H1 (cell line): ENCODE data around the gene AP5Z1. TPM values are rescaled to one million over a fixed set of nuclear protein-coding genes. Genes with fewer than 3 reads are reported as not detected.

Source experiments
- CTCF ChIA-PET: fragments of 300-600 bp; sonication (Branson Sonifier 250); formaldehyde crosslinking; loops from one replicate; lab custom pipeline; 2021; ENCODE audit not compliant: partially characterized antibody; lab: Charles Lee
- POLR2A ChIA-PET: fragments of 300-600 bp; sonication (Branson Sonifier 250); formaldehyde crosslinking; loops from one replicate; lab custom pipeline; 2021; ENCODE audit warnings: inconsistent platforms; ENCODE audit not compliant: partially characterized antibody; lab: Charles Lee
- DNase-seq, 2 experiments: peaks; one replicate each; pipeline versions ENCODE4 v3.0.0 to v3.0.0-alpha.2; 2010 to 2022; ENCODE audit warnings: low spot score in 2 of 2, low read depth in 1 of 2, mixed read lengths in 1 of 2
- FAIRE-seq: peaks from 2 replicates; lab custom pipeline; 2011; peaks lifted over from hg19 to GRCh38; lab: Jason Lieb, UNC
- H2AFZ ChIP-seq: 2 replicates; pipeline ENCODE4 v1.8.1; 2012; ENCODE audit warnings: low read length, inconsistent platforms
- H2AK5ac ChIP-seq: 2 replicates; pipeline ENCODE4 v1.6.1; 2013; ENCODE audit warnings: low read depth, low read length
- H2BK120ac ChIP-seq: replicated peaks from 2 replicates; pipeline ENCODE3; 2013; ENCODE audit warnings: low read depth, low read length, inconsistent platforms
- H2BK12ac ChIP-seq: 2 replicates; pipeline ENCODE4 v1.6.1; 2013; ENCODE audit warnings: low read depth, low read length
- H2BK15ac ChIP-seq: 2 replicates; pipeline ENCODE4 v1.6.1; 2013; ENCODE audit warnings: low read length
- H2BK20ac ChIP-seq: 2 replicates; pipeline ENCODE4 v1.6.1; 2013; ENCODE audit warnings: low read length
- H2BK5ac ChIP-seq: 2 replicates; pipeline ENCODE4 v1.6.1; 2013; ENCODE audit warnings: low read depth, low read length
- H3K14ac ChIP-seq: 2 replicates; pipeline ENCODE4 v1.6.1; 2013; ENCODE audit warnings: inconsistent platforms; ENCODE audit not compliant: insufficient read length
- H3K18ac ChIP-seq: 2 replicates; pipeline ENCODE4 v1.6.1; 2013; ENCODE audit warnings: low read length; ENCODE audit errors: extremely low read depth
- H3K23ac ChIP-seq: 2 replicates; pipeline ENCODE4 v1.6.1; 2013; ENCODE audit warnings: inconsistent platforms; ENCODE audit not compliant: insufficient read length
- H3K23me2 ChIP-seq: 2 replicates; pipeline ENCODE4 v1.6.1; 2013; ENCODE audit warnings: low read depth, low read length
- H3K27ac ChIP-seq: 2 replicates; pipeline ENCODE4 v1.6.1; 2011; ENCODE audit warnings: low read depth, low read length, inconsistent platforms
- H3K27me3 ChIP-seq, 4 experiments: replicated peaks in 1 of 4; 1 replicate in 1 of 4; 2 replicates in 3 of 4; pipeline versions ENCODE4 v1.6.1 to v1.8.1; 2011 to 2013; ENCODE audit warnings: low read length in 3 of 4, mild to moderate bottlenecking in 3 of 4, inconsistent platforms in 2 of 4, mixed read lengths in 2 of 4, moderate library complexity in 1 of 4; ENCODE audit not compliant: control insufficient read depth in 3 of 4, insufficient read depth in 3 of 4; ENCODE audit errors: extremely low read depth in 1 of 4
- H3K36me3 ChIP-seq, 4 experiments: 2 replicates each; pipeline versions ENCODE4 v1.6.1 to v1.8.1; 2011 to 2013; ENCODE audit warnings: mild to moderate bottlenecking in 4 of 4, low read length in 3 of 4, moderate library complexity in 2 of 4, control low read depth in 1 of 4, inconsistent platforms in 1 of 4; ENCODE audit not compliant: insufficient read depth in 4 of 4, control insufficient read depth in 2 of 4
- H3K4ac ChIP-seq: replicated peaks from 2 replicates; pipeline ENCODE3; 2013; ENCODE audit warnings: low read length, low read depth, mixed read lengths, inconsistent platforms; ENCODE audit not compliant: insufficient read length
- H3K4me1 ChIP-seq, 4 experiments: replicated peaks in 1 of 4; 1 replicate in 1 of 4; 2 replicates in 3 of 4; pipeline versions ENCODE4 v1.6.1 to v1.8.1; 2011 to 2013; ENCODE audit warnings: low read length in 3 of 4, inconsistent platforms in 2 of 4, mixed read lengths in 1 of 4; ENCODE audit not compliant: insufficient read depth in 4 of 4, control insufficient read depth in 3 of 4
- H3K4me2 ChIP-seq, 2 experiments: 2 replicates each; pipeline versions ENCODE4 v1.6.1 to v1.8.1; 2011 to 2013; ENCODE audit warnings: low read depth in 2 of 2, low read length in 2 of 2, control low read depth in 1 of 2, inconsistent platforms in 1 of 2, mild to moderate bottlenecking in 1 of 2; ENCODE audit not compliant: insufficient read depth in 1 of 2
- H3K4me3 ChIP-seq, 4 experiments: fragments of 200-600, 300-600 bp in 1 of 4; sonication (generic), shearing (Covaris generic), sonication (Bioruptor Twin) in 1 of 4; 2 replicates each; pipeline versions ENCODE4 v1.5.1 to v1.8.1; 2011 to 2016; ENCODE audit warnings: low read length in 4 of 4, low read depth in 3 of 4, control low read depth in 2 of 4, inconsistent platforms in 2 of 4, mild to moderate bottlenecking in 2 of 4, mixed read lengths in 1 of 4, moderate library complexity in 1 of 4; ENCODE audit not compliant: insufficient read depth in 2 of 4; ENCODE audit errors: extremely low read depth in 1 of 4
- H3K56ac ChIP-seq: replicated peaks from 2 replicates; pipeline ENCODE3; 2013; ENCODE audit warnings: low read depth, mild to moderate bottlenecking, mixed read lengths, low read length, inconsistent platforms; ENCODE audit not compliant: insufficient read length
- H3K79me1 ChIP-seq: 2 replicates; pipeline ENCODE4 v1.6.1; 2013; ENCODE audit warnings: low read depth, low read length, control low read depth
- H3K79me2 ChIP-seq, 2 experiments: 2 replicates each; pipeline versions ENCODE4 v1.6.1 to v1.8.1; 2012 to 2013; ENCODE audit warnings: low read length in 2 of 2, mild to moderate bottlenecking in 2 of 2, inconsistent platforms in 1 of 2; ENCODE audit not compliant: insufficient read depth in 2 of 2, control insufficient read depth in 1 of 2
- H3K9ac ChIP-seq, 4 experiments: replicated peaks in 1 of 4; 1 replicate in 1 of 4; 2 replicates in 3 of 4; pipeline versions ENCODE4 v1.6.1 to v1.8.1; 2011 to 2013; ENCODE audit warnings: low read depth in 3 of 4, low read length in 3 of 4, control low read depth in 2 of 4, mild to moderate bottlenecking in 2 of 4, moderate library complexity in 2 of 4, inconsistent platforms in 1 of 4; ENCODE audit errors: extremely low read depth in 1 of 4
- H3K9me3 ChIP-seq, 2 experiments: 2 replicates each; pipeline versions ENCODE4 v1.6.1 to v1.8.1; 2012 to 2013; ENCODE audit warnings: mild to moderate bottlenecking in 2 of 2, moderate library complexity in 2 of 2, control low read depth in 1 of 2, inconsistent platforms in 1 of 2, low read depth in 1 of 2, low read length in 1 of 2, mixed read lengths in 1 of 2; ENCODE audit not compliant: insufficient read depth in 2 of 2
- H4K20me1 ChIP-seq, 2 experiments: replicated peaks in 1 of 2; 2 replicates each; pipeline versions ENCODE3 to v1.8.1; 2011 to 2013; ENCODE audit warnings: inconsistent platforms in 2 of 2, low read length in 2 of 2, mild to moderate bottlenecking in 1 of 2; ENCODE audit not compliant: insufficient read depth in 2 of 2, control insufficient read depth in 1 of 2
- H4K5ac ChIP-seq: 2 replicates; pipeline ENCODE4 v1.6.1; 2013; ENCODE audit warnings: low read length, low read depth, mixed read lengths, inconsistent platforms; ENCODE audit not compliant: insufficient read length
- H4K8ac ChIP-seq: 2 replicates; pipeline ENCODE4 v1.8.0; 2013; ENCODE audit warnings: mild to moderate bottlenecking, moderate library complexity, low read length, inconsistent platforms; ENCODE audit not compliant: insufficient read depth; ENCODE audit errors: extremely low read depth
- H4K91ac ChIP-seq: replicated peaks from 2 replicates; pipeline ENCODE3; 2013; ENCODE audit warnings: low read length, mixed read lengths, inconsistent platforms; ENCODE audit not compliant: insufficient read length
- BRCA1 ChIP-seq: IDR thresholded peaks from 2 replicates; pipeline ENCODE4 v1.6.1; 2012; ENCODE audit warnings: low read depth, low read length, improper control_type of control experiment
- CBX8 ChIP-seq: fragments of 300-800, 300-1000 bp; sonication (generic); IDR thresholded peaks from 2 replicates; pipeline ENCODE4 v1.7.1; 2016; ENCODE audit warnings: low read depth, low read length, borderline replicate concordance
- CREB1 ChIP-seq: IDR thresholded peaks from 2 replicates; pipeline ENCODE4 v1.6.1; 2012; ENCODE audit warnings: inconsistent platforms
- NRF1 ChIP-seq: IDR thresholded peaks from 2 replicates; pipeline ENCODE4 v1.6.1; 2011; ENCODE audit warnings: mild to moderate bottlenecking, low read depth, low read length, improper control_type of control experiment
- POLR2A ChIP-seq, 2 experiments: IDR thresholded peaks; 1 replicate in 1 of 2; 2 replicates in 1 of 2; pipeline ENCODE4 v1.6.1; 2011; ENCODE audit warnings: low read depth in 2 of 2, low read length in 2 of 2, mild to moderate bottlenecking in 2 of 2; ENCODE audit errors: control extremely low read depth in 1 of 2
- RBBP5 ChIP-seq: IDR thresholded peaks from 2 replicates; pipeline ENCODE4 v1.7.1; 2012; ENCODE audit warnings: low read depth, mild to moderate bottlenecking, inconsistent platforms, low read length, moderate library complexity, borderline replicate concordance
- whole genome bisulfite sequencing, 2 experiments: shearing (Covaris generic) in 1 of 2; methylation state at CpG; one replicate each; pipeline versions ENCODE4 v1.1.6 to v1.1.7; 2013 to 2015; ENCODE audit warnings: low lambda C conversion rate in 2 of 2, mixed read lengths in 2 of 2, inconsistent platforms in 1 of 2, low coverage in 1 of 2, missing lambda C conversion rate in 1 of 2; ENCODE audit not compliant: insufficient replicate concordance in 2 of 2, insufficient coverage in 1 of 2, insufficient read length in 1 of 2; ENCODE audit errors: extremely low coverage in 1 of 2, missing lambda C conversion rate in 1 of 2; 5-methylcytosine and 5-hydroxymethylcytosine counted together
- polyA plus RNA-seq, 7 experiments: library from polyadenylated mRNA; depleted of rRNA in 3 of 7; stranded (reverse) in 5 of 7; unstranded in 2 of 7; fragments of >200 nt in 5 of 7; fragments of 200-250 nt in 2 of 7; gene quantifications; 1 replicate in 5 of 7; 2 replicates in 1 of 7; 4 replicates in 1 of 7; pipeline versions ENCODE4 v1.2.1 to v1.2.3, GENCODE V29; 2011 to 2013; ENCODE audit warnings: missing spikeins in 2 of 7, mixed read lengths in 2 of 7
- total RNA-seq: library from RNA; stranded (reverse); fragmentation: NEBNext Ultra II Directional; extraction: Animal tissue kit (Norgen Biotek cat#: 25700); gene quantifications from 2 replicates; pipeline ENCODE4 v1.2.1, GENCODE V29; 2021

The AP5Z1 gene
- total and polyA plus RNA-seq, 2 of the 8 experiments (the other 6 are each of a cell fraction or from before 2014, with no cell fraction given): 24.0 to 24.7 TPM

- H2BK15ac ChIP-seq: no peak overlapping the region
- H3K36me3 ChIP-seq: no peaks in the 10 kb centered on the region
- peaks cover 0 to 2% of the 10 kb centered on the region in 2 experiments for H4K20me1 ChIP-seq
- no peak overlapping the region for H3K9ac ChIP-seq
- TF ChIP-seq POLR2A (IDR thresholded peaks at IDR 0.05; ENCODE audit: control extremely low read depth in 1 of 2, low read depth in 2 of 2, low read length in 2 of 2) (no peak), RBBP5 (no peak), NRF1 (no peak), CBX8 (no peak), CREB1 (no peak), BRCA1 (no peak)
- no peaks in the 10 kb centered on the region for H3K9me3 ChIP-seq
- H3K23ac ChIP-seq: no peak overlapping the region
- H4K91ac ChIP-seq: no peak overlapping the region
- no peaks in the 10 kb centered on the region for H3K79me2 ChIP-seq
- H3K56ac ChIP-seq: no peak overlapping the region
- no peak overlapping the region for H2BK20ac ChIP-seq
- H3K4me1 ChIP-seq: no peaks in the 10 kb centered on the region
- POLR2A ChIA-PET: no interaction called here
- H2BK5ac ChIP-seq: no peak overlapping the region
- FAIRE-seq (no peak), DNase-seq (peak in 1 of 2 experiments; percentile 41)
- H3K23me2 ChIP-seq: no peaks in the 10 kb centered on the region
- H2BK12ac ChIP-seq: no peak overlapping the region
- no peaks in the 10 kb centered on the region for H3K27me3 ChIP-seq
- no peak overlapping the region for H3K27ac ChIP-seq
- no peak overlapping the region for H2BK120ac ChIP-seq
- no peak overlapping the region for H3K18ac ChIP-seq
- H3K4me2 ChIP-seq: no peak overlapping the region
- H4K5ac ChIP-seq: no peak overlapping the region
- WGBS, 2 experiments: 95% methylated on average over 20 of the region's 20 CpGs; no CpG with 5 or more reads in 1 of the 2 experiments
- no peak overlapping the region for H2AFZ ChIP-seq
- no peak overlapping the region for H3K4ac ChIP-seq
- CTCF ChIA-PET: no interaction called here
- no peak overlapping the region for H4K8ac ChIP-seq
- H2AK5ac ChIP-seq: no peak overlapping the region
- H3K14ac ChIP-seq: no peak overlapping the region
- no peaks in the 10 kb centered on the region for H3K79me1 ChIP-seq
- H3K4me3 ChIP-seq: no peak overlapping the region
These were observed 45.6 kb downstream of the AP5Z1 start for GRCh38 chr7:4820967-4821471.
